SK-MEL-5 (cell line): ENCODE measurements around the gene TPH1. TPM values are rescaled to one million over a fixed set of nuclear protein-coding genes. Genes with fewer than 3 reads are reported as not detected.
"Not testable (repeated sequence)": the region's sequence is repeated elsewhere in the genome, so short reads cannot be mapped to it uniquely, and the experiment has no call there.

Source experiments
- DNase-seq: peaks from one replicate; pipeline ENCODE4 v3.0.0-alpha.2; 2016; ENCODE audit warnings: low read depth, low spot score
- in situ Hi-C: cut with HindIII; loops from 2 replicates; pipeline ENCODE4 v1.10.0; 2016; ENCODE audit warnings: low sequenced_read_pairs, high pct_unique_total_duplicates, low pct_unique_long_range_greater_than_20kb
- total RNA-seq: library from RNA; depleted of rRNA; stranded (reverse); fragments of >200 nt; shearing (Covaris generic); gene quantifications from 2 replicates; pipeline ENCODE4 v1.2.3, GENCODE V29; 2014; rRNA removed

TPH1 gene
- total RNA-seq, 1 experiment from 2014 or later = not detected

DNA sequence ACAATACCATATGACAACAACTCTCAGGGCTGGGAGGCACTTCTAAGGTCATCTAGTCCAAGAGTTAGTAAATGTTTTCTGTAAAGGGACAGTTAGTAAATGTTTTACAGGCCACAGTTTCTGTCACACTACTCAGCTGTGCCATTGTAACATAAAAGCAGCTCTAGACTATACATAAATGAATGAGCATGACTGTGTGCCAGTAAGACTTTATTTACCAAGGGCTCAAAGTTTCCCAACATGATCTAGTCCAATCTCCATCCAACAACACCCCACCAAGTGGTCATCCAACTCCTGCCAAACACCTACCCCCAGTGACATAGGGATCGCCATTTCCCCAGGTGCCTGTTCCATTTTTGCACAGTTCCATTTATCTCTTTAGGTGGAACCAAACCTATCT lies 45.3 kb downstream of the TPH1 start:
- DNase-seq = no peak
- in situ Hi-C loops = no loop called here

DNA sequence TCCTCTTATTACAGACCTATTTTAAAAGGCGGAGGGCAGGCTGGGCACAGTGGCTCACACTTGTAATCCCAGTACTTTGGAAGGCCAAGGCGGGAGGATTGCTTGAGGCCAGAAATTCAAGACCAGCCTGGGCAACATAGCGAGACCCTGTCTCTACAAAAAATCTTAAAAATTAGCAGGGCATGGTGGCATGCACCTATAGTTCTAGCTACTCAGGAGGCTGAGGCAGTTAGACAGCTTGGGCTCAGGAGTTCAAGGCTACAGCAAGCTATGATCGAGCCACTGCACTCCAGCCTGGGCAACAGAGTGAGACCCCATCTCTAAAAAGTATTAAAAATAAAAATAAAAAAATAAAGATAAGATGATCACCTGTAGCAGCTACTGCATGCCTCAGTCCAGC lies 45.9 kb downstream of the TPH1 start:
- DNase-seq, in situ Hi-C loops: not testable (repeated sequence)

Other genes starting within 250 kb of the TPH1 start
- 24.1 and 35.1 TPM in 2 replicates for gene SERGEF, start 33.2 kb downstream of the TPH1 start, total RNA-seq
- gene SAAL1, start 59.8 kb upstream of the TPH1 start, total RNA-seq = 36.1 and 37.3 TPM in 2 replicates
- 0.11 and 0.21 TPM in 2 replicates for gene MRGPRX3, start 86.3 kb upstream of the TPH1 start, total RNA-seq
- 0.16 and 0.29 TPM in 2 replicates for gene MRGPRX4, start 126.6 kb upstream of the TPH1 start, total RNA-seq
- gene SAA4, start 190.5 kb upstream of the TPH1 start, total RNA-seq = not detected in 2 replicates
- gene SAA2, start 202.4 kb upstream of the TPH1 start, total RNA-seq = not detected in 2 replicates
- gene SAA1, start 220.0 kb upstream of the TPH1 start, total RNA-seq = 0.40 TPM in 1 of 2 replicates, not detected in the other